Activated CD4-positive, CD25-positive, alpha-beta regulatory T cell treated with anti-CD3 and anti-CD28 coated beads, Interleukin-2, amount 50 U/mL, for 16 hours (primary cell): ENCODE measurements around the gene CCNO.

Experiments used
- DNase-seq: peaks from one replicate; pipeline ENCODE4 v3.0.0-alpha.2; 2020; ENCODE audit warnings: low read depth, low spot score

Gene CCNO

GRCh38 chr5:55222985-55223811 is 10.2 kb downstream of the CCNO start:
- no peak for DNase-seq

DNA sequence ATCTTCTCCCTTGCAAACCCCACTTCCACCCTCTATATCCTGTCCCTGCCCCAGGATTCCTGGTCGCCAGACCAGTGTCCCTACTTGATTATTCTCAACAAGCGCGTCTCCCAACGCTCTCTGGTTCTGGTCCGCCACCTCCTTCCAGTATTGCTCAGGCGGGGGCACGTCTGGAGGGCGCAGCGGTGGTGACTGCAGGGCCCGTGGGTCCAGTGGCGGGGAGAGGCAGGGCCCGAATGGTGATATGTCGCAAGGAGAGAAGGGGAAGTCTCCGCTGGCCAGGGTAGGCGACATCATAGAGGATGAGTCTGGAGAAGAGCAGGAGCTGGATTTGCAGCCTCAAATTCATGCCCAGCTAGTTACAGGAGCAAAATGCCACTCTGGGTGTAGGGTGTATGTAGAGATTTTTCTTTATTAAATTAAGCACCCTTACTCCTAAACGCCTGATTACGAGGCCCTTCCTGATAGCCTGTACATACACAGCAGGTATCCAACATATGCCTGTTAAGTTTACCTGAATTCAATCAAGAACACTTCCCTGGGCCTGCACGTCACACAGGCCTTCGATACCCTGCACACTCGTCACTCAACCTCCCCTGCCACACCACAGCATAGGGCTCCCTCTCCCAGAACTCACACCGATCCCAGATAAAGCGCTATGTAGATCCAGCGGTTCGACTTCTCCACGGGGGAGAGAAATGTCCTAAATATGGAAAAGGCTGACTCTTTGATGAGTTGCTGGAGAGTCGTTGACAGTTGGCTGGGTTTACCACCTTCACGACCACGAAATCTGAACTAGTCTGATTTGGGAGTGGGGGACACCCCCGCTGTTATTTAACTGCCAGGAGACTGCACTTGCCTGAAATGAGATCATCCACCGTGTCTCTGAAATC is 11.1 kb downstream of the CCNO start:
- no peak for DNase-seq

- DNase-seq = no peak
Measured at GRCh38 chr5:55220433-55221185, 12.8 kb downstream of the CCNO start.

- DNase-seq = no peak
Measured at GRCh38 chr5:55219770-55220169, 13.6 kb downstream of the CCNO start.

GRCh38 chr5:55218967-55219366 is 14.4 kb downstream of the CCNO start:
- DNase-seq = no peak

GRCh38 chr5:55211184-55211874 is 22.1 kb downstream of the CCNO start:
- no peak for DNase-seq

DNA sequence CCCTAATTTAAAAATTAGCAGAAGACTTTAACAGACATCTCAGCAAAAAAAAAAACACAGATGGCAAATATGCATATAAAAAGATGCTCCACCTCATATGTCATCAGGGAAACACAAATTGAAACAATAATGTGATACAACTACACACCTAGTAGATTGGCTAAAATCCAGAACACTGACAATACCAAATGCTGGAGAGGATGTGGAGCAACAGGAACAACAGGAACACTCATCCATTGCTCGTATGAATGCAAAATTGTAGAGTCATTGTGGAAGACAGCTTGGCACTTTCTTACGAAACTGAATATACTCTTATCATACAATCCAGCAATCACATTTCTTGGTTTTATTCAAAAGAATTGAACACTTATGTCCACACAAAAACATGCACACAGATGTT is 28.4 kb downstream of the CCNO start:
- no peak for DNase-seq

DNA sequence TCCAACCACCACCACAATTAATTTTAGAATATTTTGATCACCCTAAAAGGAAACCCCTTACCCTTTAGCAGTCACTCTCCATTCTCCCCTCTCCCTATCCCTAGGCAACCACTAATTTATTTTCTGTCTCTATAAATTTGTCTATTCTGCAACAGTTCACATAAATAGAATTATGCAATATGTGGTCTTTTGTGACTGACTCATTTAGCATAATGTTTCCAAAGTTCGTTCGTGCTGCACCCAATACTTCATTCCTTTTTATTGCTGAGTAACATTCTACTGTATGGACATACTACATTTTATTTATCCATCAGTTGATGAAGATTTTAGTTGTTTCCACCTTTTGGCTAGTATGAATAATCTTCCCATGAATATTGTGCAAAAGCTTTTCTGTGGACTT is 42.2 kb downstream of the CCNO start:
- no peak for DNase-seq

DNA sequence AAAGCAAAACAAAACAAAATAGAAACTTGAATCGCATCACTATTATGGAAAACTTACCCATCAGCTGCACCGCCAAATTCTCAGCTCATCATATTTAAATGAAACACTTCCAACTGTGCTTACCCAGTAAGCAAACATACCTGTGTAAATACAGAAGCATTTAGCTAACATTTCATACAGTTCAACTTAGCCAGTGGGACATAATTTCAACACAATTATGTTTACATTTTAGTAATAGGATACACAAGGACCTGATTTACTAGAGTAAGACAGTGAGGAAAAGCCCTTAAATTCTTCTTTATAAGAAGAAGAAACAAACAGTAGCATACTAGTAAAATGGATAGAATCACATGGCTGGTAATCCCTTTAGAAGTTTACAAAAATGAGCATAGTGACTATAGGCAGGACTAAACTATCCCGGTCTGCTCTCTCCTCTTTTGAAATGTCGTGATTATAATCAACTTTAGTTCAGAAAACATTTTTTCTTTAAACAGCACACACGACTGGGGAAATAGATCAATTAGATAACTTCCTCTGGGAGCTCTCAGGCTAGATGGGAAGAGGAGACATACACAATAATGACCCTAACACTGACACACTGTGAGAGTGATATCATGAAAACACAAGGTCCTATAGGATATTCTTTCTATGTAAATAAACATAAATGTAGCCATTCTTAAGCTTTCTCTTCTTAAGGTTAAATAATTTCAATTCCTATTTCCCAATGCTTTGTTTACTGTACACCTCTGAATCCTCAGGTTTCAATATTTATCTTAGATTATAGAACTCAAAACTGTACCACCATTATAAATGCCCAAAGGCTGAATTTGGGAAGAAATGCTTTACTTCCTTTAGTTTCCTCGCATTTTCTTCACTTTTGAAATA is 44.5 kb downstream of the CCNO start:
- DNase-seq = no peak

DNA sequence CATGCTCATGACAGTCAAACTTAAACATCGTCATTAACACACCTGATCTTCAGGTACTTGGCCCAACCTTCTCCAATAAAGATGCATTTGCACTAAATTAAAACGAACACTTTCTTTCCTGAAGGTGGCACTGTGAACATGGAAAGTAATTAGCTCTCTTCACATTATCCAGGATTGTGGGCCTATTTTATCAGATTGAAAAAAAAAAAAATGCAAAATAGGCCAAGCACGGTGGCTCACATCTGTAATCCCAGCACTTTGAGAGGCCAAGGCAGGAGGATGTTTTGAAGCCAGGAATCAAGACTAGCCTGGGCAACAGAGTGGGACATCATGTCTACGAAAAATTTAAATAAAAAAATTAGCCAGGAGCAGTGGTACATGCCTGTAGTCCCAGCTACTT is 46.0 kb downstream of the CCNO start:
- no peak for DNase-seq
